ENCODE results near the gene PSMG3.

Gene PSMG3

DNA sequence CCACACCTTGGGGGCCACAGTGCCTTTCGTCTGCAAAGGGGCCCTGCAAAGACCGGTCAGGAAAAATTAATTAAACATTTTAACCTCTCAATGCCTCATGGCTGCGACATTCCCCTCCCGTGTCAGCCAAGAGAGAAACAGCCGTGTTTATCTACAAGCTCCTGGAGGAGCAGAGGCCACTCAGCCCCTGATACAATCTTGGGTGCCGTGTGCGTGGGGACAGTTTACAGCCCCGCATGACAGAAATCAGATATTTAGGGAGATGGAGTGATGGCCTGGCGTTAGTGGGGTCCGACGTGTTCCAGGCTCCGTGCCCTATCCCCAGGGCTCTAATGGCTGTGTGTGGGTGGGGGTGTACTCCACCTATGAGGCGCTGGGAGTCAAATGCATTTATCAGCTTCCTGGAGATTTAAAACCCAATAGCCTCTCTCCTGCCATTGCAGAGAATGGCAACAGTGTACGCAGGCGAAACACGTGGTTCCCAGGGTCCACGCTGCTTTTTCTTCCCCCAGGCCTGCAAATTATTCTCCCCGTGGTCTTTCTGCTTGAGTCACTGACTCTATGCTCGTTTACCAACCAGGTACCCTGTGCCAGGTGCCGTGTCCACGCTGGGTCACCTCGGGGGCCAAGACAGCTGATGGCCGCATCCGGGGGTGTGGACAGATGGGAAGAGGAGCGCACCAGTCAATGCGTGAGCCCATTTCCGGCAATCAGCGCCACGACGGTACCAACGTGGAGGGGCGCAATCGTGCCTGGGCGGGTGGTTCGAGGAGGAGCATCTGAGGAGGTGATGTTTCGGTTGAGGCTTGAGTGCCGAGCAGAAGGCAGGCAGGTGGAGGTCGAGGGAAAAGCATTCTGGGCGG, 26.6 kb upstream of the PSMG3 start:
- Histone ChIP-seq H3K4me1 (ENCODE audit: insufficient read depth, insufficient read length) (peaks cover 5% of the 10 kb centered on the region), H3K27me3 (ENCODE audit: insufficient read depth, insufficient read length) (peaks cover 5% of the 10 kb centered on the region), H3K9ac (ENCODE audit: insufficient read length, low read depth) (no peak overlapping the region), H3K9me3 (ENCODE audit: insufficient read depth, low read length) (peaks cover 4% of the 10 kb centered on the region; the same call in 1 of the 2 replicates), H3K4me3 (ENCODE audit: insufficient read length, low read depth) (no peak overlapping the region), H3K36me3 (ENCODE audit: insufficient read depth, insufficient read length, low read length) (no peaks in the 10 kb centered on the region)
- no peak for TF ChIP-seq YY1 (IDR thresholded peaks at IDR 0.05; ENCODE audit: insufficient read depth, insufficient read length)
- no peak for TF ChIP-seq ZNF274 (IDR thresholded peaks at IDR 0.05; ENCODE audit: low read depth, low read length)
- no peak for TF ChIP-seq SUZ12 (IDR thresholded peaks at IDR 0.05; ENCODE audit: extremely low read depth, insufficient read depth, insufficient read length)
- no peak for DNase-seq (ENCODE audit: low read depth, low spot score)

DNA sequence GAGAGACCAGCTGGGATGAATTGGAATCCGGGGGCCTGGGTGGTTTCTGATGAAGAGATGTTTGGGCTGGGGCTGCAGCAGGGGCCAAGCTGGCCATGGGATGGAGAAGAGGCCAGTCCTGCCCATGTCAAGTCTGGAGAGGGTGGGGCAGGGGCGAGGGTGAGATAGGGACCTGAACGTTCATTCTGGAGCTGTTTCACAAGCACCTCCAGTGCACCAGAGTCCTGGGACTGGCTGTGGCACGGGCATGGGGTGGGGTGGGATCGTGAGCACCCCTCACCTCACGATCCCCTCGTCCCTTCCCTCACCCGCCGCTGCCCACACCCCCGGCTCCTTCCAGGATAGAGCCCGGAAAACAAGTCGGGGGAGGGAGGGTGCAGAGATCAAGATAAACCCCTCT, 25.8 kb upstream of the PSMG3 start:
- peaks cover 5% of the 10 kb centered on the region for H3K27me3 ChIP-seq (ENCODE audit: insufficient read depth, insufficient read length)
- H3K4me3 ChIP-seq (ENCODE audit: insufficient read length, low read depth), result no peak overlapping the region

DNA sequence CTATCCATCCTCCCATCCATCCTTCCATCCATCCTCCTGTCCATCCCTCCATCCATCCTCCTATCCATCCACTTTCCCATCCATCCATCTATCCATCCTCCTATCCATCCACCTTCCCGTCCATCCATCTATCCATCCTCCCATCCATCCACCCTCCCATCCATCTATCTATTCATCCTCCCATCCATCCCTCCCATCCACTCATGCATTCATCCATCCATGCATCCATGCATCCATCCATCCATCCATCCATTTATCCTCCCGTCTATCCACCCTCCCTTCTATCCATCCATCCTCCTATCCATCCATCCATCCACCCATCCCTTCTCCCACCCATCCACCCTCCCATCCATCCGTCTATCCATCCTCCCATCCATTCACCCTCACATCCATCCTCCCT, 25.2 kb upstream of the PSMG3 start:
- Histone ChIP-seq H3K27me3 (ENCODE audit: insufficient read depth, insufficient read length) (peaks cover 5% of the 10 kb centered on the region), H3K9me3 (ENCODE audit: insufficient read depth, low read length) (peaks cover 4% of the 10 kb centered on the region; the same call in 1 of the 2 replicates), H3K4me3 (ENCODE audit: insufficient read length, low read depth) (no peak overlapping the region), H3K4me1 (ENCODE audit: insufficient read depth, insufficient read length) (peaks cover 7% of the 10 kb centered on the region), H3K9ac (ENCODE audit: insufficient read length, low read depth) (no peak overlapping the region), H3K36me3 (ENCODE audit: insufficient read depth, insufficient read length, low read length) (no peaks in the 10 kb centered on the region)
- TF ChIP-seq ZNF274 (IDR thresholded peaks at IDR 0.05; ENCODE audit: low read depth, low read length) (no peak), SUZ12 (IDR thresholded peaks at IDR 0.05; ENCODE audit: extremely low read depth, insufficient read depth, insufficient read length) (no peak), YY1 (IDR thresholded peaks at IDR 0.05; ENCODE audit: insufficient read depth, insufficient read length) (no peak)
- DNase-seq (ENCODE audit: low read depth, low spot score), result no peak

More for the DNA sequence above, 25.8 kb upstream of the PSMG3 start:
- Histone ChIP-seq H3K9ac (ENCODE audit: insufficient read length, low read depth) (no peak overlapping the region), H3K9me3 (ENCODE audit: insufficient read depth, low read length) (peaks cover 4% of the 10 kb centered on the region; the same call in 1 of the 2 replicates), H3K36me3 (ENCODE audit: insufficient read depth, insufficient read length, low read length) (no peaks in the 10 kb centered on the region), H3K4me1 (ENCODE audit: insufficient read depth, insufficient read length) (peaks cover 7% of the 10 kb centered on the region)
- no peak for DNase-seq (ENCODE audit: low read depth, low spot score)
- TF ChIP-seq YY1 (IDR thresholded peaks at IDR 0.05; ENCODE audit: insufficient read depth, insufficient read length), result no peak
- TF ChIP-seq ZNF274 (IDR thresholded peaks at IDR 0.05; ENCODE audit: low read depth, low read length), result no peak
- TF ChIP-seq SUZ12 (IDR thresholded peaks at IDR 0.05; ENCODE audit: extremely low read depth, insufficient read depth, insufficient read length), result no peak

DNA sequence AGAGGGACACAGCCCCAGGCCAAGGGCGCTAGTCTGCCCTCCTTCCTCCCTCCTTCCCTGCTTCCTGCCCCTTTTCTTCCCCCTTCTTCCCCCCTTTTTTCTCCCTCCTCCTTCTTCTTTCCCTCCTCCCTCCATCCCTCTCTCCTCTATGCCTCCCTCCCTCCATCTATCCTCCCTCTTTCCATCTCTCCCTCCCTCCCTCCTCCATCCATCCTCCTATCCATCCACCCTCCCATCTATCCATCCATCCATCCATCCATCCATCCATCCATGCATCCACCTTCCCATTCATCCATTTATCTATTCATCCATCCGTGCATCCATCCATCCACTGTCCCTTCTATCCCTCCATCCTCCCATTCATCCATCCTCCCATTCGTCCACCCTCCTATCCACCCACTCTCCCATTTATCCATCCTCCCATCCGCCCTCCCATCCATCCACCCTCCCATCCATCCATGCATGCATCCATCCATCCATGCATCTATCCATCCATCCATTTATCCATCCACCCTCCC, 24.1 kb upstream of the PSMG3 start:
- TF ChIP-seq SUZ12 (IDR thresholded peaks at IDR 0.05; ENCODE audit: extremely low read depth, insufficient read depth, insufficient read length), result no peak
- TF ChIP-seq YY1 (IDR thresholded peaks at IDR 0.05; ENCODE audit: insufficient read depth, insufficient read length), result no peak
- TF ChIP-seq ZNF274 (IDR thresholded peaks at IDR 0.05; ENCODE audit: low read depth, low read length), result no peak
- H3K4me3 ChIP-seq (ENCODE audit: insufficient read length, low read depth), result no peak overlapping the region
- no peak overlapping the region for H3K9ac ChIP-seq (ENCODE audit: insufficient read length, low read depth)
- no peak for DNase-seq (ENCODE audit: low read depth, low spot score)
- peaks cover 11% of the 10 kb centered on the region for H3K9me3 ChIP-seq (ENCODE audit: insufficient read depth, low read length)
- H3K4me1 ChIP-seq (ENCODE audit: insufficient read depth, insufficient read length), result peaks cover 2% of the 10 kb centered on the region
- no peaks in the 10 kb centered on the region for H3K36me3 ChIP-seq (ENCODE audit: insufficient read depth, insufficient read length, low read length)
- peaks cover 5% of the 10 kb centered on the region for H3K27me3 ChIP-seq (ENCODE audit: insufficient read depth, insufficient read length)

DNA sequence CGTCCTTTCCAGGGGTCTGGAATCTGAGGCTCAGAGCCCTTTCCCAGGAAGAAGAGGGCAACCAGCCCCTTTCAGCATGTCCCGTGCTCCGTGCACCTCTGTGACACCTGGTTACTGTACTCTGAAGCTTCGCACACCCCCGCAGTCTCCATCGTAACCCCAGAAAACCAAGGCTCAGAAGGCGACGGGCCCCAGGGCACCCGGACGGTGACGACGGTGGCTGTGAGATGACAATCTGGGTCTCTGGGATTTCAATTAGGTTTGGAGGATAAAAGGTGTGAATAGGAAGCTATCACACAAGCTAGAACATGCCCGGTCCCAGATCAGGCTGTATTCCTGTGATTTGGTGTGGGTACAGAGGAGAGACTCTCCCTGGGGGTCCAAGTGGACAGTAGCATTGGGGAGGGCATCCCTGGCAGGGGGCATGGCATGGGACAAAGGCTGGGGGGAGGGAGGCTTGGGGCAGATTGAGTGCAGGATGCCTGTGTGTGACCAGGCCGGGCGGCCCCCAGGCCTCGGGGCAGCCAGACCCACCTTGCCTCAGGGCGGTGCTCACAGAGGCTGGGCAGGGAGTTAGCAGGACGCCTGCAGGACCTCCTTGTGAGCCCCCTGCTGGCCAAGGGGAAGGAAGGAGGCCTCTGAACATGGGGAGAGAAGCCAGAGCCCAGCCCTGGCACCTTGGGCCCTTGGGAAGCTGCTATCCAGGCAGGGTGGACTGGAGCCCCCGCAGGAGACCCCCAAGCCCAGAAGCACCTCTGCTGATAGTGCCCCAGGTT, 23.4 kb upstream of the PSMG3 start:
- peaks cover 5% of the 10 kb centered on the region for H3K27me3 ChIP-seq (ENCODE audit: insufficient read depth, insufficient read length)
- no peaks in the 10 kb centered on the region for H3K36me3 ChIP-seq (ENCODE audit: insufficient read depth, insufficient read length, low read length)
- peaks cover 14% of the 10 kb centered on the region for H3K9me3 ChIP-seq (ENCODE audit: insufficient read depth, low read length)
- no peak for DNase-seq (ENCODE audit: low read depth, low spot score)
- TF ChIP-seq SUZ12 (IDR thresholded peaks at IDR 0.05; ENCODE audit: extremely low read depth, insufficient read depth, insufficient read length) (no peak), YY1 (IDR thresholded peaks at IDR 0.05; ENCODE audit: insufficient read depth, insufficient read length) (no peak), ZNF274 (IDR thresholded peaks at IDR 0.05; ENCODE audit: low read depth, low read length) (no peak)
- H3K4me1 ChIP-seq (ENCODE audit: insufficient read depth, insufficient read length), result peaks cover 2% of the 10 kb centered on the region
- H3K4me3 ChIP-seq (ENCODE audit: insufficient read length, low read depth), result no peak overlapping the region
- H3K9ac ChIP-seq (ENCODE audit: insufficient read length, low read depth), result no peak overlapping the region

DNA sequence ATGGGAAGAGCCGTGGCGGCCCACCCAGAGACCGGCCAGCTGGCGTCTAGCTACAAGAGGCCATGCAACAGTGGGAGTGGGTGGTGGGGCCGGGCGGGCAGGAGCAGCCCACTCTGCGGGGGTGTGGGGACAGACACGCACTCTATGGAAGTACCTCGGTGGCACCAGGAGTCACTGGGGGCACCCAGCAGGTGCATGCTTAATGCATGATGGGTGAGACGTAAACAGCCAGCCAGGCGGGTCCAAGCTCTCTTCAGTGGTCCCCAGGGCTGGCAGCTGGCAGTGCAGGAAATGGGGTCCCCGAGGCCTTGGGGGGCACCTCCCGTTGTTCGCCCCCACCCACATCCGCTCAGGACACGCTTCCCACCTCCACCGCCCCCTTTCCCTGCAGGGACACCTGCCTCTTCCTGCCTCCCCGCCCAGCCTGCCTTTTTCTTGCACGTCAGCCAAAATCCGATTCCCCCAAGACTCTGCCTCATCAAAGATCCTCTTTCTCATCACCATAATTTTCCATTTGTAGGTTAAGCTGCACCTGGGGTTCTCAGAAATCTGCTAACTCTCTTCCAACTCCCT, 22.6 kb upstream of the PSMG3 start:
- TF ChIP-seq YY1 (IDR thresholded peaks at IDR 0.05; ENCODE audit: insufficient read depth, insufficient read length), result no peak
- TF ChIP-seq SUZ12 (IDR thresholded peaks at IDR 0.05; ENCODE audit: extremely low read depth, insufficient read depth, insufficient read length), result no peak
- no peak for TF ChIP-seq ZNF274 (IDR thresholded peaks at IDR 0.05; ENCODE audit: low read depth, low read length)
- Histone ChIP-seq H3K27me3 (ENCODE audit: insufficient read depth, insufficient read length) (peaks cover 5% of the 10 kb centered on the region), H3K4me1 (ENCODE audit: insufficient read depth, insufficient read length) (peaks cover 2% of the 10 kb centered on the region), H3K4me3 (ENCODE audit: insufficient read length, low read depth) (no peak overlapping the region), H3K9ac (ENCODE audit: insufficient read length, low read depth) (no peak overlapping the region), H3K9me3 (ENCODE audit: insufficient read depth, low read length) (peaks cover 17% of the 10 kb centered on the region), H3K36me3 (ENCODE audit: insufficient read depth, insufficient read length, low read length) (no peaks in the 10 kb centered on the region)
- DNase-seq (ENCODE audit: low read depth, low spot score), result no peak

Data from NT2/D1 (cell line).